ACC112 (cell line): ENCODE data around the gene FXYD2.
"Not testable (repeated sequence)": the region's sequence is repeated elsewhere in the genome, so short reads cannot be mapped to it uniquely, and the experiment has no call there.

Experiments used
- H2AFZ ChIP-seq: fragments of 200-600 bp; sonication (generic); one replicate; pipeline ENCODE4 v1.6.0; 2017; ENCODE audit warnings: antibody characterized with exemption, low read length; ENCODE audit not compliant: unreplicated experiment
- H3K27ac ChIP-seq: fragments of 200-600 bp; sonication (generic); 2 replicates; pipeline ENCODE4 v1.5.1; 2014; ENCODE audit warnings: low read depth, mild to moderate bottlenecking, antibody characterized with exemption, low read length, moderate library complexity
- H3K27me3 ChIP-seq: fragments of 200-600 bp; sonication (generic); 2 replicates; pipeline ENCODE4 v1.6.1; 2014; ENCODE audit warnings: mild to moderate bottlenecking, antibody characterized with exemption, low read length, moderate library complexity, mixed read lengths; ENCODE audit not compliant: insufficient read depth
- H3K36me3 ChIP-seq: fragments of 200-600 bp; sonication (generic); 2 replicates; pipeline ENCODE4 v1.6.1; 2016; ENCODE audit warnings: mild to moderate bottlenecking, antibody characterized with exemption, low read length, moderate library complexity, mixed read lengths; ENCODE audit not compliant: insufficient read depth
- H3K4me1 ChIP-seq: fragments of 200-600 bp; sonication (generic); one replicate; pipeline ENCODE4 v1.6.1; 2016; ENCODE audit warnings: low read length, mixed read lengths; ENCODE audit not compliant: insufficient read depth, unreplicated experiment, control insufficient read depth
- H3K4me3 ChIP-seq: fragments of 200-600 bp; sonication (generic); 2 replicates; pipeline ENCODE4 v1.5.1; 2014; ENCODE audit warnings: mild to moderate bottlenecking, low read depth, low read length
- H3K79me2 ChIP-seq: fragments of 200-600 bp; sonication (generic); one replicate; pipeline ENCODE4 v1.6.0; 2016; ENCODE audit warnings: low read length; ENCODE audit not compliant: control insufficient read depth, unreplicated experiment, insufficient read depth

Gene FXYD2

DNA sequence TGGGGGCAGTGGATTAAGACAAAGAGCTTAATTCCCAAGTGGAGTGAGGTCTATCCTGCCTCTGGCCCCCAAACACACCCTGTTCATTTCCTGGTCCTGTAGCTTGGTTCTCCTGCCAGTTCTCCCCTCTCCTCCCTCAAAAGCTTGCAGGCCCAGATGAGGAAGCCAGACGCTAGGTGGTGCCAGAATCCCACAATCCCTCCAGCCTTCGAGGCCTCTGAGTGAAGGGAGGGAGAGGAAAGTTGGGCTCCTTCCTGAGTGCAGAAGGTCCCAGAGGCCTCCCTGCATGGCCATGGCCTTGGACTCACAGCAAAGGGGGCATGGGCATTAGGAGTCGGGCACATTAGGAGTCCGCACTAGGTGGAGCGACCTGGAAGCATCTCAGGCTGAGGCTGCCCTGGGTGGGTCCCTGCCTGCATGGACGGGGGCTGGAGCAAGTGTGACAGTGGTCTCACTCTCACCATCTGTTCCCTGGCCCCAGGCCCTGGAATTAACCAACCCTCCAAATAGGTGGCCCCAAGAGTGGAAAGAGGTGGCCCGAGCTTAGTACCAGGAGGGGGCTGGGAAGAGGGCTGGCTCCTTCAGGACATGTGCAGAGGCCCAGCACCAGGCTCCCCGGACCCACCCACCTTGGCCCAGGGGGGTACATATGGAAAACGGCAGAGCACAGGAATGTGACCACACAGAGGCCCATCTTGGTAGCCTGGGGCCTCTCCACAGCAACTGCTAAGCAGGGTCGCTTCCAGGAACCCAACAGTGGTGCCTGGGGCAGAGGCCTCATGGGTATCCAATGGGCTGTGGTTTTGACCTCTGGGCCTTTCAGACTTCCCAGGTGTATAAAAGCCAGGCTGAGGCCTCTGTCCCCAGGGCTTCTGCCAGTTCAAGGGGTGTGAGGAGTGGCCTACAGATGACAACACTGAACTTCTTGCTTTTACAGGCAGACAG, 5.2 kb downstream of the FXYD2 start:
- H2AFZ ChIP-seq, result no peak overlapping the region
- H3K36me3 ChIP-seq, result no peaks in the 10 kb centered on the region
- H3K4me3 ChIP-seq, result no peak overlapping the region
- no peak overlapping the region for H3K27ac ChIP-seq
- no peaks in the 10 kb centered on the region for H3K79me2 ChIP-seq
- H3K27me3 ChIP-seq, result no peaks in the 10 kb centered on the region
- H3K4me1 ChIP-seq, result peaks cover 24% of the 10 kb centered on the region

DNA sequence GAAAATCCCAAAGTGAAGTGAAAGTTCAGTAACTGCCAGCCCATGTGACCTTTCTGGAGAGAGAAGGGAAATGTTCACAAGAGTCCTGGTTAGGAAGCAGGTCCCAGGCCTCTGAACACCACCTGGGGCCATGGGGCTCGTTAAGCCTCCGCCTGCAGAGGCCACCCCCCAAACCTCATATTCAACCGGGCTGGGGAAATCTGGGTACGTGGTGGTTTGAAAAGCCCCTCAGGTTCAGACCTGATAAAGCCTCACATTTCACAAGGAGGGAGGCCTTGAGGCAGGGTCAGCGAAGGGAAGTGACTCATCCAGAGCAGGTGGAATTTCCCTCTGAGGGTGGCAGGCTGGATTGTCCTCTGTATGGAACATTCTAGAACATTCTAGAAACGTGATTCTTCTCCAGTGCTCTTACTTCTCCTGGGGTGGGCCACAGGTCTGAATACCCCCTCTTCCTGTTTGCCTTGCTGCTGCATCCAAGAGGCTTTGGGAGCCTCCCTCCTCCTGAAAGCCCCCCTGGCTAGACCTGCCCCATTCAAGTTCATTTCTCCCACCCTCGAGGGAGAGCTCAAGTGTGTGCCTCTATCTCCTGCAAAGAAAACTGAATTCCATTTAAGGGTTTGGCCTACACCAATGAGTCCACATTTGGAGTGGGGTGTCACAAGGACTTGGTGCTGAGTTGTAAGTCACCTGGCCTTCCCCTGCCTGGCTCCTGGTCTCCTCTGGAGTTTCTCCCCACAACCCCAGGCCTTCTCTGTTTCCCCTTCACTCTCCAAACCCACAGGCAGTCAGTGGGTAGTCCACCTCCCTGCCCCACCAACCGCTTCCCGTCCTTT, 6.3 kb downstream of the FXYD2 start:
- Histone ChIP-seq H2AFZ (no peak overlapping the region), H3K27me3 (no peaks in the 10 kb centered on the region), H3K4me3 (no peak overlapping the region), H3K36me3 (no peaks in the 10 kb centered on the region), H3K79me2 (no peaks in the 10 kb centered on the region), H3K27ac (peak overlapping the region; percentile 21; the same call in 1 of the 2 replicates), H3K4me1 (peaks cover 16% of the 10 kb centered on the region)

DNA sequence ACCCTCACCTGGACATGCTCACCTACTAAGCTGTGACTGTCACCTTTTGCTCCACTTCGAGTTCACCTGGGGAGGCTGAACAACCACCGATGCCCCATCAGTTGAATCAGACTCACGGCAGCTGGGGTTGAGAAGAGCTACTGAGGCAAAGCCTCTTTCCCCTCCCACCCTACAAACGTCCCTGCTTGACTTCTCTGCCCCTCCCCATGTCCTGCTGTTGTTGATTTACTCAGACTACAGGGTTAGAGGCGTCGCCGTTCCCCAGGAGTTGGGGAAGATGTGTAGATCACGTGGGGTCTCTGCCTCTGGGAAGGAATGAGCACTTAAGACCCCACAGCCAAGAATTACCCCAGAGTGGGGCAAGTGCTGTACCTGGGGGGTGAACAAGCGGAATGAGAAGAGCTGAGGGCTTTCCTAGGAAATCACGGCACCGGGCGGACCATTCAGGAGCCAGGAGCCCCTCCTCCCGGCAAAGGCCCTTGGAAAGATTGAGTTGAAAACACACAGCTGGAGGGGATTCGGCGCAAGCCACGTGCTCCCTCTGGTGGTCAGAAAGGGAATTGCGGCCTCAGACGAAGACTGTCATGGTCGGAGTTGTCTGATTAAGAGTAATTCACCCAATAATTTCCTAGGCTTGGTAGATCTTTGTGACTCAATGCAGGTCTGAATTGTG, 7.0 kb downstream of the FXYD2 start:
- no peaks in the 10 kb centered on the region for H3K36me3 ChIP-seq
- peaks cover 16% of the 10 kb centered on the region for H3K4me1 ChIP-seq
- H3K4me3 ChIP-seq, result no peak overlapping the region
- peak overlapping the region; percentile 21; the same call in 1 of the 2 replicates for H3K27ac ChIP-seq
- no peak overlapping the region for H2AFZ ChIP-seq
- no peaks in the 10 kb centered on the region for H3K27me3 ChIP-seq
- H3K79me2 ChIP-seq, result no peaks in the 10 kb centered on the region

DNA sequence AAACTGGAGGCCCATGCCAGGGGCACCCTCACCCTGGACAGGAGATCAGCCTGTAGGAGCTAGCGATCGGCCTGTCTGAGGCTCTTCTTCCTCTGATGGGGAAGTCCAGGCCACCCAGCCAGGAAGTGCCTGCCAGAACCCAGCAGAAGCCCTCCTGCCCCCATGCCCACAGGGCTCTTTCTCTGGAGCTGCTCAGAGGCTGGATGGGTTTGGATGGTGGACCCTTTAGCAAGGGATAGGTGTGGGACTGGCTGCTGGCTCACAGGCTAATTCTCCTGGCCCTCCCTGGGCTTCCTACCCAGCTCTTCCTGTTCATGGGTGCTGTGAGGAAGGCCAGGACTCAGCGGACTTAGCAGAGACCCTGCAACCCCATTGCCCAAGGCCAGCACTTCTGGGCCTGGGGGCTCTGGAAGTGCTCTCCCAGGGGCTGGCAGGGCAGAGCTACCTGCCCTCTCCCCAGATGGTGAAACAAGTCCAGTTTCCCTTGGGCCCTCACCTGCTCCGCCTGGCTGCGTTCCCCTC, 7.6 kb downstream of the FXYD2 start:
- H2AFZ ChIP-seq, result no peak overlapping the region
- H3K27ac ChIP-seq, result no peak overlapping the region
- no peaks in the 10 kb centered on the region for H3K27me3 ChIP-seq
- no peaks in the 10 kb centered on the region for H3K79me2 ChIP-seq
- H3K4me1 ChIP-seq, result peaks cover 16% of the 10 kb centered on the region
- no peaks in the 10 kb centered on the region for H3K36me3 ChIP-seq
- H3K4me3 ChIP-seq, result no peak overlapping the region

DNA sequence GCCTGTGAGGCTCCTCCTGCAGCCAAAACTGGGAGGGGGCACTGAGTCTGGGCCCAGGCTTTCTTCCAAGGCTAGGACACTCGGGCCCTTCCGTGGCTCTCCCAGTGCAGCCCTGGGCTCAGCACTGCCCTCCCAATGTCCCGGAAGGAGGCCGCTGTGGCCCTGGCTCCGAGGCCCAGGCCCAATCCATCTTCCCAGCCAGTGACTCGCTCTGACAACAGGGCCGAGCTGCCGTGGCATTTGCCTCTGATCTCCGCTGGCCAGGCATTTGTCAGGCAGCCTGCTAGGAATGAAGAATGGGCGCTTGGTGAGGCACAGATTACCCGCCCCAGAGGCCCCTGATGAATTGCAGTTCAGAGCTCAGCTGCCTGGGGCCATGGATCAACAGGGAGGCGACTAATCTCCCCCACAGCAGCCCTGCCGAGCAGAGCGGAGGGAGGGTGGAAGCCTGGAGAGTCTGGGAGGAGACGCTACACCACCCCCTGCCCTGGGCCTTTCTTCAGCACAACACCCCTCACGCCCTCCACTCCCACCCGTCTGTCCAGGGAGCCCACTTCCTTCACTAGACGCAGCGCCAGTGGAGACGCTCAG, 8.3 kb downstream of the FXYD2 start:
- no peaks in the 10 kb centered on the region for H3K79me2 ChIP-seq
- no peak overlapping the region for H2AFZ ChIP-seq
- H3K4me1 ChIP-seq, result peaks cover 16% of the 10 kb centered on the region
- H3K4me3 ChIP-seq, result no peak overlapping the region
- no peak overlapping the region for H3K27ac ChIP-seq
- no peaks in the 10 kb centered on the region for H3K36me3 ChIP-seq
- H3K27me3 ChIP-seq, result no peaks in the 10 kb centered on the region

DNA sequence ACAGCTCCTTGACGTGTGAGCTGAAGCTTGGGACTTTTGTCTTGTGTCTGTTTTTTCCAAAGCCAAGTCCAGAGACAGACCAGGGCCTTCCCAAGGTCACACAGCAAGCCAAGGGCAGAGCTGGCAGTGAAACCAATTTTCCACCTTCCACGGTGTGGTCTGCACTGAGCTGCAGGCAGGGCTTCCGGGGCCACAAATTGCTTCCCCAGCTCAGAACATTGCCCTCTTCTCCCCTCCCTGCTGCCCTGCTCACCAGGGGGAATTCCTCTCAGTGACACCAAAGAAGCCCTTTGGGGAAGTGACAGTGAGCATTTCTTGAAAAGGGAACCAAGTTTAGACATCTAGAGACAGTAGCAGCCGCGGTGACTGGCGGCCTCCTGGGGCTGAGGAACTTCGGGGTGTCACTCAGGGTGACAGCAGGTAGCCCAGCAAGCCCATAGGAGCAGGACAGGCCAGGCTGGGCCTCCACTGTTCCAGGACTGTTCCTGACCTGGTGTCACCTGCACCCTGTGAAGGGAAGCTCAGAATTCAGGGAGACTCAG, 9.2 kb downstream of the FXYD2 start:
- Histone ChIP-seq H3K27me3 (no peaks in the 10 kb centered on the region), H3K79me2 (no peaks in the 10 kb centered on the region), H3K4me1 (peaks cover 16% of the 10 kb centered on the region), H2AFZ (no peak overlapping the region), H3K36me3 (no peaks in the 10 kb centered on the region), H3K27ac (no peak overlapping the region), H3K4me3 (no peak overlapping the region)

DNA sequence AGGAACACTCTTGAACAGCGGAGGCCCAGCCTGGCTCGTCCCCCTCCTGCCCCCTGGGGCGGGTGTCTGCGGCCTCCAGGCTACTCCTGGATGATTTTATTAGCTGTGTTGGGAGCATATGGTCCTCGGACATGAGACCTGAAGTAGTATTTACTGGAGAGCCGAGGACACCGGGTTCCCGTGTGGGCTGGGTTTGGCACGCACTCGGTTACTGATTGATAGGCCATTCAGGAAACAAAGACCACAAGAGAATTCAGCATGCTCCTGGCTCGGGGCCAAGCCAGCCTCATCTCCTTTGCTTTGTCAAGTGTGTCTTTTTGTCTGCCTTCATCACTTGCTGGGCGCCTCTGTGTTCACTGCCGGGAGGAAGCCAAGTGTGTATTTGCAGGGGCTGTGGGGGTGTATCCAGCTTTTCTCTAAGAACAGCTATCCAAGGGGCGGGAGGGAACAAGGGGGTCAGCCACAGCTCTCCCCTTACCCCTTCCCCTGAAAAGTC, 9.7 kb downstream of the FXYD2 start:
- H2AFZ ChIP-seq, result no peak overlapping the region
- no peaks in the 10 kb centered on the region for H3K79me2 ChIP-seq
- no peak overlapping the region for H3K4me3 ChIP-seq
- H3K27ac ChIP-seq, result no peak overlapping the region
- no peaks in the 10 kb centered on the region for H3K36me3 ChIP-seq
- peaks cover 16% of the 10 kb centered on the region for H3K4me1 ChIP-seq
- H3K27me3 ChIP-seq, result peaks cover 1% of the 10 kb centered on the region; the same call in 1 of the 2 replicates

DNA sequence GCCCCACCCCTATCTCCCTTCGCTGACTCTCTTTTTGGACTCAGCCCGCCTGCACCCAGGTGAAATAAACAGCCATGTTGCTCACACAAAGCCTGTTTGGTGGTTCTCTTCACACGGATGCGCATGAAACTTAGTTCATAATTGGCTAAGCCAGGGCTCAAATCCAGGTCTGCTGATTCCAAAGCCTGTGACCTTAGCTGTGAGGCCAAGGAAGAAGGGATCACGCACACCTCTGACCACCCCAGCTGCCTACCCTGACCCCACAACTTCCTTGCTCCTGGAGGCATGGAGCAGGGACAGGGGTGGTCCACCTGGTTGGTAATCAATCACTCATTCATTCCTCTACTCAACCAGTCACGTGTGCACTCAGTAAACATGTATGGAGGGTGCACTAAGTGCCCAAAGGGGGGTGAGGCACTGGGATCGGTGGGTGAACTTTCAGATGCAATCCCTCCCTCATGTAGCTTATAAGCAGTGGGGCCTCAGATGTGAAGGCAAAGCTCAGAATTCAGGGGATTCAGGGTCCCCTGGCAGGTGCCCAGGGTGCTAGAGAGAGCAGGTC, 10.3 kb downstream of the FXYD2 start:
- Histone ChIP-seq H3K79me2 (no peaks in the 10 kb centered on the region), H3K27ac (no peak overlapping the region), H2AFZ (no peak overlapping the region), H3K27me3 (peaks cover 5% of the 10 kb centered on the region; the same call in 1 of the 2 replicates), H3K4me1 (peaks cover 16% of the 10 kb centered on the region), H3K4me3 (no peak overlapping the region), H3K36me3 (no peaks in the 10 kb centered on the region)

DNA sequence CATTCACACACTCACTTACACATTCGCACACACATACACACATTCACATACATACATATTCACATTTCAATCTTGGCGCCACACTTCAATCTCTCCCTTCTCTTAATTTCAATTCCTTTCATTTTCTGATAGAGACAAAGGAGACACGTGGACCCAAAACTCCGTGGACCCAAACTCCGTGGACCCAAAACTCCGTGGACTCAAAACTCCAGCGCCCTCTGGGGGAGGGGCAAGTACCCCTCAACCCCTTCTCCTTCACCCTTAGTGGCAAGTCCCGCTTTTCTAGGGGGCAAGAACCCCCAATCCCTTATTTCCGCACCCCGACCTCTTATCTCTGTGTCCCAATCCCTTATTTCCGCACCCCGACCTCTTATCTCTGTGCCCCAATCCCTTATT, 14.5 kb downstream of the FXYD2 start:
- H2AFZ ChIP-seq, H3K4me3 ChIP-seq, H3K36me3 ChIP-seq, H3K79me2 ChIP-seq, H3K27ac ChIP-seq, H3K4me1 ChIP-seq: not testable (repeated sequence)
- H3K27me3 ChIP-seq, result peaks cover 11% of the 10 kb centered on the region; the same call in 1 of the 2 replicates
